MM.1S (cell line): ENCODE measurements around the gene RAD21L1.

Source experiments
- DNase-seq: peaks from one replicate; pipeline ENCODE4 v3.0.0-alpha.2; 2015
- H2AFZ ChIP-seq: fragments of 300-600 bp; sonication (generic); 2 replicates; pipeline ENCODE4 v1.6.0; 2016; ENCODE audit warnings: antibody characterized with exemption, low read length
- H3F3A ChIP-seq: fragments of 300-600 bp; sonication (generic); 2 replicates; pipeline ENCODE4 v1.6.1; 2016; ENCODE audit warnings: mild to moderate bottlenecking, antibody characterized with exemption, low read length, moderate library complexity, mixed read lengths; ENCODE audit not compliant: insufficient read depth
- H3K27ac ChIP-seq: fragments of 300-600 bp; sonication (generic); 2 replicates; pipeline ENCODE4 v1.5.1; 2016; ENCODE audit warnings: mild to moderate bottlenecking, low read length
- H3K27me3 ChIP-seq: fragments of 300-600 bp; sonication (generic); replicated peaks from 2 replicates; pipeline ENCODE4 v1.6.0; 2016; ENCODE audit warnings: low read length; ENCODE audit not compliant: insufficient read depth
- H3K36me3 ChIP-seq: fragments of 300-600 bp; sonication (generic); replicated peaks from 2 replicates; pipeline ENCODE4 v1.6.1; 2016; ENCODE audit warnings: mild to moderate bottlenecking, low read length, mixed read lengths; ENCODE audit not compliant: insufficient read depth
- H3K4me1 ChIP-seq: fragments of 300-600 bp; sonication (generic); 2 replicates; pipeline ENCODE4 v1.6.1; 2016; ENCODE audit warnings: low read length, mixed read lengths
- H3K4me2 ChIP-seq: fragments of 300-600 bp; sonication (generic); 2 replicates; pipeline ENCODE4 v1.6.0; 2016; ENCODE audit warnings: low read depth, low read length
- H3K4me3 ChIP-seq: fragments of 300-600 bp; sonication (generic); 2 replicates; pipeline ENCODE4 v1.5.1; 2016; ENCODE audit warnings: low read length, mixed read lengths
- H3K79me2 ChIP-seq: fragments of 300-600 bp; sonication (generic); 2 replicates; pipeline ENCODE4 v1.6.1; 2016; ENCODE audit warnings: mixed run types, low read length, mixed read lengths
- H3K9ac ChIP-seq: fragments of 300-600 bp; sonication (generic); 2 replicates; pipeline ENCODE4 v1.6.1; 2016; ENCODE audit warnings: low read length, mixed read lengths
- H3K9me2 ChIP-seq: fragments of 300-600 bp; sonication (generic); replicated peaks from 2 replicates; pipeline ENCODE4 v1.6.1; 2016; ENCODE audit warnings: mild to moderate bottlenecking, low read length, mixed read lengths; ENCODE audit not compliant: insufficient read depth
- H3K9me3 ChIP-seq: fragments of 300-600 bp; sonication (generic); replicated peaks from 2 replicates; pipeline ENCODE4 v1.6.1; 2016; ENCODE audit warnings: mild to moderate bottlenecking, low read length, mixed read lengths; ENCODE audit not compliant: insufficient read depth
- H4K20me1 ChIP-seq: fragments of 300-600 bp; sonication (generic); 2 replicates; pipeline ENCODE4 v1.6.1; 2016; ENCODE audit warnings: mild to moderate bottlenecking, low read length, moderate library complexity, mixed read lengths; ENCODE audit not compliant: insufficient read depth
- EZH2 ChIP-seq: fragments of 300-600 bp; sonication (generic); optimal IDR thresholded peaks from 2 replicates; pipeline ENCODE3; 2017; ENCODE audit warnings: low read depth, mild to moderate bottlenecking, antibody characterized with exemption, low read length, mixed read lengths
- EZH2phosphoT487 ChIP-seq: fragments of 300-600 bp; sonication (generic); IDR thresholded peaks from 2 replicates; pipeline ENCODE4 v1.6.1; 2018; ENCODE audit warnings: antibody characterized with exemption, low read length
- TF ChIP-seq, protein P1 (sequence below): fragments of 300-600 bp; sonication (generic); IDR thresholded peaks from 2 replicates; pipeline ENCODE4 v1.5.1; 2016; ENCODE audit warnings: antibody characterized with exemption, low read length, mixed read lengths

Gene RAD21L1

GRCh38 chr20:1185790-1186334, 40.0 kb upstream of the RAD21L1 start:
- H3K4me2 ChIP-seq: peak overlapping the region; percentile 70; the same call in 1 of the 2 replicates
- peak overlapping the region; percentile 42 for H3K4me3 ChIP-seq
- no peaks in the 10 kb centered on the region for H3K9me2 ChIP-seq
- no peak overlapping the region for H3K27ac ChIP-seq
- no peak for TF ChIP-seq EZH2phosphoT487
- TF ChIP-seq, protein P1, sequence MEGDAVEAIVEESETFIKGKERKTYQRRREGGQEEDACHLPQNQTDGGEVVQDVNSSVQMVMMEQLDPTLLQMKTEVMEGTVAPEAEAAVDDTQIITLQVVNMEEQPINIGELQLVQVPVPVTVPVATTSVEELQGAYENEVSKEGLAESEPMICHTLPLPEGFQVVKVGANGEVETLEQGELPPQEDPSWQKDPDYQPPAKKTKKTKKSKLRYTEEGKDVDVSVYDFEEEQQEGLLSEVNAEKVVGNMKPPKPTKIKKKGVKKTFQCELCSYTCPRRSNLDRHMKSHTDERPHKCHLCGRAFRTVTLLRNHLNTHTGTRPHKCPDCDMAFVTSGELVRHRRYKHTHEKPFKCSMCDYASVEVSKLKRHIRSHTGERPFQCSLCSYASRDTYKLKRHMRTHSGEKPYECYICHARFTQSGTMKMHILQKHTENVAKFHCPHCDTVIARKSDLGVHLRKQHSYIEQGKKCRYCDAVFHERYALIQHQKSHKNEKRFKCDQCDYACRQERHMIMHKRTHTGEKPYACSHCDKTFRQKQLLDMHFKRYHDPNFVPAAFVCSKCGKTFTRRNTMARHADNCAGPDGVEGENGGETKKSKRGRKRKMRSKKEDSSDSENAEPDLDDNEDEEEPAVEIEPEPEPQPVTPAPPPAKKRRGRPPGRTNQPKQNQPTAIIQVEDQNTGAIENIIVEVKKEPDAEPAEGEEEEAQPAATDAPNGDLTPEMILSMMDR: peak; percentile 63
- TF ChIP-seq EZH2: no peak
- no peaks in the 10 kb centered on the region for H4K20me1 ChIP-seq
- H3K36me3 ChIP-seq: no peaks in the 10 kb centered on the region
- no peaks in the 10 kb centered on the region for H3K27me3 ChIP-seq
- H3K79me2 ChIP-seq: no peaks in the 10 kb centered on the region
- DNase-seq: peak; percentile 69
- H3K9me3 ChIP-seq: no peaks in the 10 kb centered on the region
- H3K4me1 ChIP-seq: peaks cover 4% of the 10 kb centered on the region; the same call in 1 of the 2 replicates
- peak overlapping the region; percentile 36; the same call in 1 of the 2 replicates for H2AFZ ChIP-seq
- no peak overlapping the region for H3K9ac ChIP-seq
- no peaks in the 10 kb centered on the region for H3F3A ChIP-seq

DNA sequence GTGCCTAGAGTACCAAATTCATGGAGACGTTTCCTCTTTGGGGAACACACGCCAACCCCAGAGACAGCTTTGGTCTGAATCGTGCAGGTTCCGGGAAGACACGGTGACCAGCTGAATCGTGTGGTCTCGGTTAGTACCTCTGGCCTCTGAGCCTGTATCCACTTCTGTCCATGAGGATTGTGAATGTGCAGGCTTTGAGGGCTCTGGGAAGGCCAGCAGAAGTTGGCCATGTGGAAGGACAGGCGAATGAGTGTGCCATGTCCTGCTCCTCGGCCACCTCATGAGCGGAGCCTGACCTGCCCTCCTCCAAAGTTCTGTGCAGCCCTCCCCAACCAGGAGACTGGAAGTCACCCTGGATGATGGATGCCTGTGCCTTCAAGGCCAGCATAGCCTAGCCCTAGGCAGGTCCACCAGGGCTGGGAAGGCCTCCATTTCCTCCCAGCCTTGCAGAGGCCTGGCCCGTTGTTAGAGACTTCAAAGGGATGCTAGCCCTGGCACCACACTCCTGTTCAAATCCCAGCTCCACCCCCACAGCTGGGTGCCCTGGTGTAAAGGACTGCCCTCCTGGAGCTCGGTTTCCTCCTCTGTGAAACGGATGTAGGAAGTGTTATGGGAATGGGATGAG, 39.4 kb upstream of the RAD21L1 start:
- Histone ChIP-seq H3K9me3 (no peaks in the 10 kb centered on the region), H3K4me2 (peak overlapping the region; percentile 70; the same call in 1 of the 2 replicates), H3K79me2 (no peaks in the 10 kb centered on the region), H4K20me1 (no peaks in the 10 kb centered on the region), H3K36me3 (no peaks in the 10 kb centered on the region), H3K4me3 (peak overlapping the region; percentile 42; the same call in 1 of the 2 replicates), H3K27me3 (no peaks in the 10 kb centered on the region), H3K9me2 (no peaks in the 10 kb centered on the region), H3K9ac (no peak overlapping the region), H3K4me1 (peaks cover 4% of the 10 kb centered on the region; the same call in 1 of the 2 replicates), H3K27ac (no peak overlapping the region), H3F3A (no peaks in the 10 kb centered on the region), H2AFZ (0 out of 2 replicates have a peak overlapping the region, but pooled peaks have one; percentile 36)
- no peak for DNase-seq
- no peak for TF ChIP-seq EZH2
- TF ChIP-seq, protein P1: no peak
- no peak for TF ChIP-seq EZH2phosphoT487

DNA sequence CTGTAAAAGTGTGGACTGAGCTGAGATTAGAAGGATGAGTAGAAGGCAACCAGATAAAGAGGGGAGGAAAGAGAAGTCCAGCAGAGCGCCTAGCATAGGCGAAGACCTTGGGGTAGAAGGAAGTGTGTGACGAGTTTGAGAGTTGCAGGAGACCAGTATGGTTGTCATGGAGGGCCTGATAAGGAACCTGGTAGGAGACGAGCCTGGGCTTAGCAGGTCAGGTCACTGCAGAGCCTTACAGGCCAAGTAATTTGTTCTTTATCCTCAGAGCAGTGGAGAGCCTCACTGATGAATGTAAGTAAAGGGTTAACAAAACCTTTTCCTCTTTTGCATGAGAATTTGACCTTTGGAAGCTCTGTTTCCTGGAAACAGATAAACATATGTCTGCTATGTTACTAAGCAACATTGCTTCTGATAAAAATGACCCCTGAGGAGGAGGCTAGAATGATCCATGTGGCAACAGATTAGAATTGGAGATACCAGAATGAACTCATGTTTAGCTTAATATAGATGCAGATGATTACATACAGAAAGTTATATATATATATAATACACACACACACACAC, 38.2 kb upstream of the RAD21L1 start:
- H3F3A ChIP-seq: no peaks in the 10 kb centered on the region
- no peak overlapping the region for H3K27ac ChIP-seq
- no peak for TF ChIP-seq EZH2
- TF ChIP-seq EZH2phosphoT487: no peak
- TF ChIP-seq, protein P1: no peak
- no peaks in the 10 kb centered on the region for H3K27me3 ChIP-seq
- no peak overlapping the region for H3K4me3 ChIP-seq
- no peaks in the 10 kb centered on the region for H3K79me2 ChIP-seq
- H3K9me2 ChIP-seq: no peaks in the 10 kb centered on the region
- H2AFZ ChIP-seq: no peak overlapping the region
- H3K4me1 ChIP-seq: peaks cover 4% of the 10 kb centered on the region; the same call in 1 of the 2 replicates
- no peaks in the 10 kb centered on the region for H4K20me1 ChIP-seq
- H3K9ac ChIP-seq: no peak overlapping the region
- no peak for DNase-seq
- no peaks in the 10 kb centered on the region for H3K9me3 ChIP-seq
- H3K4me2 ChIP-seq: no peak overlapping the region
- H3K36me3 ChIP-seq: no peaks in the 10 kb centered on the region
